ENCODE data around the gene COQ10B. TPM values are rescaled to one million over a fixed set of nuclear protein-coding genes. Genes with fewer than 3 reads are reported as not detected.

The COQ10B gene
- total and polyA plus RNA-seq, 9 donors, result 12.8 to 23.1 (median 18.4) TPM

DNA sequence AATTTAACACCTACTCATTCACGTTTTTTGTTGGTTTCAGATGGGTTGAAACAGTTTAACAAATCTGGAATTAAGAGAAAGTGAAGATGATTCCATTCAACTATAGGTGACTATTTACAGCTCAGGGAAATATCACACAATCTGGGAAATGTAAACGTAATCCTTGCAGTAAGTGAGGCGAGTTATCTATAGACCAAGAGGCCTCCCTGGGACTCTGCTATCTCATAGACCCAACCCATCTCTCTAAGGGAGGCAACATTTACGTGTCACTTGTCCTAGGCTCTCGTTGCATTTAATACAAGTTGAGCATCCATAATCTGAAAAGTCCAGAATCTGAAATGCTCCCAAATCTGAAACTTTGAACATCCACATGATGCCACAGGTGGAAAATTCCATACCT, 60.6 kb downstream of the COQ10B start:
- Histone ChIP-seq H3K27ac (no peak overlapping the region), H3K4me3 (no peak overlapping the region), H3K9me3 (no peaks in the 10 kb centered on the region), H3K27me3 (no peaks in the 10 kb centered on the region), H3K36me3 (no peaks in the 10 kb centered on the region), H3K4me1 (ENCODE audit: insufficient read depth) (peaks cover 5% of the 10 kb centered on the region)
- no peak for DNase-seq
- intact Hi-C loops (cut with DNase I), result loop anchor here in 1 of 4 donors (10.0 kb wide), 1 partner anchor 191 kb away; the partner anchor contains the start of gene MARS2
- WGBS, 3 donors, result 92 to 94% (median 94%) methylated on average over 5 of the region's 5 CpGs
- TF ChIP-seq EP300 (IDR thresholded peaks at IDR 0.05), result no peak
- TF ChIP-seq, protein P1, sequence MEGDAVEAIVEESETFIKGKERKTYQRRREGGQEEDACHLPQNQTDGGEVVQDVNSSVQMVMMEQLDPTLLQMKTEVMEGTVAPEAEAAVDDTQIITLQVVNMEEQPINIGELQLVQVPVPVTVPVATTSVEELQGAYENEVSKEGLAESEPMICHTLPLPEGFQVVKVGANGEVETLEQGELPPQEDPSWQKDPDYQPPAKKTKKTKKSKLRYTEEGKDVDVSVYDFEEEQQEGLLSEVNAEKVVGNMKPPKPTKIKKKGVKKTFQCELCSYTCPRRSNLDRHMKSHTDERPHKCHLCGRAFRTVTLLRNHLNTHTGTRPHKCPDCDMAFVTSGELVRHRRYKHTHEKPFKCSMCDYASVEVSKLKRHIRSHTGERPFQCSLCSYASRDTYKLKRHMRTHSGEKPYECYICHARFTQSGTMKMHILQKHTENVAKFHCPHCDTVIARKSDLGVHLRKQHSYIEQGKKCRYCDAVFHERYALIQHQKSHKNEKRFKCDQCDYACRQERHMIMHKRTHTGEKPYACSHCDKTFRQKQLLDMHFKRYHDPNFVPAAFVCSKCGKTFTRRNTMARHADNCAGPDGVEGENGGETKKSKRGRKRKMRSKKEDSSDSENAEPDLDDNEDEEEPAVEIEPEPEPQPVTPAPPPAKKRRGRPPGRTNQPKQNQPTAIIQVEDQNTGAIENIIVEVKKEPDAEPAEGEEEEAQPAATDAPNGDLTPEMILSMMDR (IDR thresholded peaks at IDR 0.05), result no peak
- no peak for TF ChIP-seq POLR2A (IDR thresholded peaks at IDR 0.05)

DNA sequence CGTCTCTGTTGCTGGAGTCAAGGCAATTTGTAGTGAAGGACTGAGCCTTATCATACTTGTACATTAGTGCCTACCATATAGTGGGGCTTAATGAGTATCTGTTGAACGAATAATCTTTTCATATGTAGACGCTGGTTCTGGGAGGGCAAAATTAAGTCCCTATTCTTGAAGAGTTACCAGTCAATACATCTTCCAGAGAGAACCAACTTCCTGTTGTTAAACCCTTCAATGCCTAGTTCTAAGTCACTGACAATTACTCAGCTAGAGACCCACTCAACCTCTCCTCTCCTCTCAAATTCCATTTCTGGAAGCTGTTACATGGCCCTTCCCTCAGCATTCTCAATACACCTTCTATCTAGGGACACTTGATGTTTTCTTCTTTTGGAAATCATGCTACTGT, 61.4 kb downstream of the COQ10B start:
- intact Hi-C loops (cut with DNase I), result loop anchor here in 1 of 4 donors (10.0 kb wide), 1 partner anchor 190 kb away; the partner anchor contains the start of gene MARS2
- Histone ChIP-seq H3K27me3 (no peaks in the 10 kb centered on the region), H3K4me1 (ENCODE audit: insufficient read depth) (peaks cover 5% of the 10 kb centered on the region), H3K9me3 (no peaks in the 10 kb centered on the region), H3K4me3 (peak overlapping the region; percentile 81), H3K27ac (peak overlapping the region in 1 of 2 donors; percentile 99), H3K36me3 (no peaks in the 10 kb centered on the region)
- DNase-seq, result no peak
- 59 to 65% (median 61%) methylated on average over 3 of the region's 3 CpGs for WGBS, 3 donors
- TF ChIP-seq, protein P1 (IDR thresholded peaks at IDR 0.05), result no peak
- TF ChIP-seq POLR2A (IDR thresholded peaks at IDR 0.05), result no peak
- TF ChIP-seq EP300 (IDR thresholded peaks at IDR 0.05), result no peak

DNA sequence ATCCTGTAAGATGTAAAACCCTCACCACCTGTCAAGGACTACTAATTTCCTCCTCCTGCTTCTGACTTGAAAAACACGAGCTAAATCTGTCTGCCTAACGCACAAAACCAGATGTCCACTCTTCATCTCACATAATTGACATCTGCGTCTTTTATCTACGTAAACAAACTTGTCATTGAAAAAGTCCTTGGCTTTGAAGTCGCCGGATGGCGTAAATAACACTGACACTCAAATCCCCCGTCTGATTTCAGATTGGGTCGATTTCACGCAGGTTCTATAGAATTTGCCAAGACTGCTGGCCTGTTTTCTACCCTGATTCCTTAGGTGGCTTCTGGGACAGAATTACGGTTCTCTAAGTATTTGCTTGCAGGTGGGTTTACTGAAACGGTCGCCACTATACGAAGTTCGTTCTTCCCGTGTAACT, 62.0 kb downstream of the COQ10B start:
- intact Hi-C loops (cut with DNase I), result loop anchor here in 1 of 4 donors (10.0 kb wide), 1 partner anchor 189 kb away; the partner anchor contains the start of gene MARS2
- TF ChIP-seq EP300 (IDR thresholded peaks at IDR 0.05) (no peak), POLR2A (IDR thresholded peaks at IDR 0.05) (no peak)
- TF ChIP-seq, protein P1 (IDR thresholded peaks at IDR 0.05), result no peak
- peaks cover 5% of the 10 kb centered on the region for H3K4me1 ChIP-seq (ENCODE audit: insufficient read depth)

DNA sequence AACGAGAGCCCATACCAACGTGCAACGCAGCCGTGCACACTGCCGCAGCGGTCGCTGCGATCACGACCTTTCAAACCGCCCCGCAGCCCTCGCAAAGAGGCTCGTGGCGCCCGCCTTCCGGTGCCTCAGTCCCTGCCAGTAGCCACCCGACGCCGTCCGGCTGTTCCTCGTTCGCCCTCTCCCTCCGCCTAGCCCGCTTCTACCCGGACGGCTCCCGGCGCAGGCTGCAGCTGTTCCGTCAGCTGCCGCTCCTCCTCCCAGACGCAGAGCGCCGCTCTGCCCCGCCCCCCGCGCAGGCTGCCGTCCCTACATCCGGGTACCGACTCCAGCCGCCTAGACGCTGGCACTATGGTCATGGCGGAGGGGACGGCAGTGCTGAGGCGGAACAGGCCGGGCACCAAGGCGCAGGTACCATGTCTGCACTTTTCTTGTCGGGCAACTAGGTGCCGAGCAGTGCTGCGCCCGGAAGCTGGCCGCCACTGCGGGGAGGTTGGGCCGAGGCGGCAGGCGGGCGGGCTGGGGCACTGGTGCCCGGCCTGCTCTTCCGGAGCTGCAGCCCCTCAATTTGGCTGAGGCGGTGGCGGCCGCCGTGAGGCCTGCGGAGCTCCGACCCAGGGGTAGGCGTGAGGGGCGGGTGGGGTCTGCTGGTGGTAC, 62.5 kb downstream of the COQ10B start, which contains the start of gene MOB4:
Gene MOB4, plus strand, starts transcription at position 328 of the 654 bp plus-strand sequence. Its CDS starts 21 bp downstream, at position 349.
- intact Hi-C loops (cut with DNase I), result loop anchor here in 1 of 4 donors (10.0 kb wide), 1 partner anchor 189 kb away; the partner anchor contains the start of gene MARS2

More for the DNA sequence above, 62.0 kb downstream of the COQ10B start:
- Histone ChIP-seq H3K4me3 (peak overlapping the region; percentile 81), H3K36me3 (no peaks in the 10 kb centered on the region), H3K27me3 (no peaks in the 10 kb centered on the region), H3K9me3 (no peaks in the 10 kb centered on the region), H3K27ac (peak overlapping the region; percentile 84 to 99)
- WGBS, 3 donors, result 0 to 1% (median 1%) methylated on average over 16 of the region's 16 CpGs
- peak in 1 of 5 donors; percentile 23 for DNase-seq

More for the DNA sequence above, 62.5 kb downstream of the COQ10B start, which contains the start of gene MOB4:
- H3K4me1 ChIP-seq (ENCODE audit: insufficient read depth), result peaks cover 5% of the 10 kb centered on the region
- H3K9me3 ChIP-seq, result no peaks in the 10 kb centered on the region
- no peaks in the 10 kb centered on the region for H3K36me3 ChIP-seq
- peak; percentile 94 to 97 (median 96) for DNase-seq
- peak within 1 kb of the TSS; percentile 84 to 99 for H3K27ac ChIP-seq
- TF ChIP-seq EP300 (IDR thresholded peaks at IDR 0.05) (no peak), POLR2A (IDR thresholded peaks at IDR 0.05) (peak; percentile 80)
- TF ChIP-seq, protein P1 (IDR thresholded peaks at IDR 0.05), result peak in 2 of 3 donors; percentile 16 to 36
- H3K4me3 ChIP-seq, result peak within 1 kb of the TSS; percentile 81
- no peaks in the 10 kb centered on the region for H3K27me3 ChIP-seq
- WGBS, 3 donors, result 0 to 1% (median 0%) methylated on average over 48 to 66 of the region's 66 CpGs

Data from ovary (tissue), 9 donors.